GM23338 (cell line): Measurements from ENCODE around the gene CSNK1A1. TPM values are rescaled to one million over a fixed set of nuclear protein-coding genes. Genes with fewer than 3 reads are reported as not detected.

Experiments used
- ATAC-seq: fragments of 200-7000 bp; cut with Tn5 transposase; 3 replicates; pipeline ENCODE4 v1.9.1; 2020
- DNase-seq: peaks from one replicate; pipeline ENCODE4 v3.0.0-alpha.2; 2015; ENCODE audit warnings: low spot score
- H2AFZ ChIP-seq: fragments of 200-600 bp; sonication (generic); 2 replicates; pipeline ENCODE4 v1.8.0; 2016; ENCODE audit warnings: antibody characterized with exemption, mild to moderate bottlenecking, moderate library complexity
- H3F3A ChIP-seq: fragments of 200-600 bp; sonication (generic); replicated peaks from 2 replicates; pipeline ENCODE4 v1.8.0; 2017; ENCODE audit warnings: antibody characterized with exemption, mixed run types, low read depth
- H3K27ac ChIP-seq: fragments of 200-600 bp; sonication (generic); 2 replicates; pipeline ENCODE4 v1.6.1; 2016; ENCODE audit warnings: low read depth
- H3K27me3 ChIP-seq: fragments of 200-600 bp; sonication (generic); 2 replicates; pipeline ENCODE4 v1.8.0; 2016; ENCODE audit warnings: mild to moderate bottlenecking, mixed run types, moderate library complexity; ENCODE audit not compliant: insufficient read depth
- H3K36me3 ChIP-seq: fragments of 200-600 bp; sonication (generic); 2 replicates; pipeline ENCODE4 v1.8.0; 2016; ENCODE audit warnings: mild to moderate bottlenecking; ENCODE audit not compliant: insufficient read depth
- H3K4me1 ChIP-seq: fragments of 200-600 bp; sonication (generic); 2 replicates; pipeline ENCODE4 v1.8.0; 2016; ENCODE audit warnings: mild to moderate bottlenecking, moderate library complexity; ENCODE audit not compliant: insufficient read depth
- H3K4me2 ChIP-seq: fragments of 200-600 bp; sonication (generic); 2 replicates; pipeline ENCODE4 v1.7.1; 2017; ENCODE audit warnings: mixed run types
- H3K4me3 ChIP-seq: fragments of 200-600 bp; sonication (generic); 2 replicates; pipeline ENCODE4 v1.6.1; 2016; ENCODE audit warnings: mixed run types
- H3K79me2 ChIP-seq: fragments of 200-600 bp; sonication (generic); replicated peaks from 2 replicates; pipeline ENCODE4 v1.8.0; 2017; ENCODE audit warnings: mild to moderate bottlenecking; ENCODE audit not compliant: insufficient read depth
- H3K9me2 ChIP-seq: fragments of 200-600 bp; sonication (generic); 2 replicates; pipeline ENCODE4 v1.8.0; 2017; ENCODE audit not compliant: insufficient read depth
- H4K20me1 ChIP-seq: fragments of 200-600 bp; sonication (generic); replicated peaks from 2 replicates; pipeline ENCODE4 v1.8.0; 2017; ENCODE audit warnings: mild to moderate bottlenecking; ENCODE audit not compliant: insufficient read depth
- H3K27ac Mint-ChIP-seq: 2 replicates; pipeline ENCODE4 v1.8.0; 2020; ENCODE audit warnings: inconsistent platforms, mild to moderate bottlenecking, moderate library complexity, mixed read lengths
- H3K27me3 Mint-ChIP-seq: 3 replicates; pipeline ENCODE4 v1.8.0; 2022; ENCODE audit warnings: low read depth, mild to moderate bottlenecking, moderate library complexity, mixed read lengths, inconsistent platforms; ENCODE audit not compliant: insufficient read depth, poor library complexity
- H3K36me3 Mint-ChIP-seq: 3 replicates; pipeline ENCODE4 v1.8.0; 2021; ENCODE audit warnings: low read depth, mild to moderate bottlenecking, inconsistent platforms, moderate library complexity, mixed read lengths
- H3K4me1 Mint-ChIP-seq: 3 replicates; pipeline ENCODE4 v1.8.0; 2020; ENCODE audit warnings: mild to moderate bottlenecking, inconsistent platforms, mixed read lengths
- H3K4me3 Mint-ChIP-seq: 3 replicates; pipeline ENCODE4 v1.8.0; 2021; ENCODE audit warnings: moderate library complexity, mild to moderate bottlenecking, inconsistent platforms, mixed read lengths
- H3K9me3 Mint-ChIP-seq: 3 replicates; pipeline ENCODE4 v1.8.0; 2020; ENCODE audit warnings: moderate library complexity, mild to moderate bottlenecking, inconsistent platforms, mixed read lengths
- CREB1 ChIP-seq: fragments of 250-450 bp; sonication (Bioruptor Pico); IDR thresholded peaks from 2 replicates; pipeline ENCODE4 v1.5.0; 2020; ENCODE audit warnings: low read depth, mild to moderate bottlenecking, moderate library complexity
- EZH2 ChIP-seq: fragments of 200-600 bp; sonication (generic); IDR thresholded peaks from one replicate; pipeline ENCODE4 v1.8.0; 2017; ENCODE audit warnings: antibody characterized with exemption, mild to moderate bottlenecking, low read depth; ENCODE audit not compliant: unreplicated experiment
- EZH2phosphoT487 ChIP-seq: fragments of 200-600 bp; sonication (generic); IDR thresholded peaks from one replicate; pipeline ENCODE4 v1.8.1; 2018; ENCODE audit warnings: antibody characterized with exemption; ENCODE audit not compliant: unreplicated experiment
- JUNB ChIP-seq: IDR thresholded peaks from one replicate; pipeline ENCODE4 v1.6.1; 2016; ENCODE audit warnings: antibody characterized with exemption; ENCODE audit not compliant: unreplicated experiment
- NANOG ChIP-seq: IDR thresholded peaks from 2 replicates; pipeline ENCODE4 v1.6.1; 2016; ENCODE audit warnings: antibody characterized with exemption, borderline replicate concordance
- POLR2AphosphoS5 ChIP-seq: IDR thresholded peaks from 2 replicates; pipeline ENCODE4 v1.6.1; 2016; ENCODE audit warnings: antibody characterized with exemption, low read depth
- STAT1 ChIP-seq: IDR thresholded peaks from one replicate; pipeline ENCODE4 v1.6.1; 2016; ENCODE audit warnings: antibody characterized with exemption; ENCODE audit not compliant: unreplicated experiment
- ZNF114 ChIP-seq: fragments of 250-450 bp; sonication (Bioruptor Pico); IDR thresholded peaks from 2 replicates; pipeline ENCODE4 v1.5.0; 2020; ENCODE audit warnings: mild to moderate bottlenecking, moderate library complexity
- ZNF331 ChIP-seq: fragments of 250-450 bp; sonication (Bioruptor Pico); IDR thresholded peaks from 2 replicates; pipeline ENCODE4 v1.5.0; 2020; ENCODE audit warnings: low read depth, mild to moderate bottlenecking, moderate library complexity
- polyA plus RNA-seq: library from polyadenylated mRNA; unstranded; fragments of >200 nt; fragmentation: Nextera tagmentation; extraction: Ambion mirVana; gene quantifications from 2 replicates; pipeline ENCODE4 v1.2.1, GENCODE V29; 2016
- total RNA-seq: library from RNA; depleted of rRNA; stranded (reverse); fragments of >200 nt; shearing (Covaris generic); gene quantifications from 2 replicates; pipeline ENCODE4 v1.2.3, GENCODE V29; 2014
- TF ChIP-seq, protein P1 (sequence below), 2 experiments: fragments of 200-600 bp in 1 of 2; sonication (generic) in 1 of 2; conservative IDR thresholded peaks; 2 replicates each; pipeline versions ENCODE4 v1.5.1 to v1.6.1; 2016 to 2017; ENCODE audit warnings: antibody characterized with exemption in 2 of 2, low read depth in 2 of 2, mild to moderate bottlenecking in 2 of 2, moderate library complexity in 1 of 2
- TF ChIP-seq, protein P2 (sequence below): IDR thresholded peaks from one replicate; pipeline ENCODE4 v1.6.1; 2018; ENCODE audit warnings: antibody characterized with exemption; ENCODE audit not compliant: unreplicated experiment
- TF ChIP-seq, protein P3 (sequence below): fragments of 250-450 bp; sonication (Bioruptor Pico); IDR thresholded peaks from 2 replicates; pipeline ENCODE4 v1.5.0; 2020; ENCODE audit warnings: mild to moderate bottlenecking, moderate library complexity
- TF ChIP-seq, protein P4 (sequence below): IDR thresholded peaks from 2 replicates; pipeline ENCODE4 v1.6.1; 2016; ENCODE audit warnings: antibody characterized with exemption

CSNK1A1 gene
- total and polyA plus RNA-seq, 2 experiments from 2014 or later: 110 to 233 TPM

DNA sequence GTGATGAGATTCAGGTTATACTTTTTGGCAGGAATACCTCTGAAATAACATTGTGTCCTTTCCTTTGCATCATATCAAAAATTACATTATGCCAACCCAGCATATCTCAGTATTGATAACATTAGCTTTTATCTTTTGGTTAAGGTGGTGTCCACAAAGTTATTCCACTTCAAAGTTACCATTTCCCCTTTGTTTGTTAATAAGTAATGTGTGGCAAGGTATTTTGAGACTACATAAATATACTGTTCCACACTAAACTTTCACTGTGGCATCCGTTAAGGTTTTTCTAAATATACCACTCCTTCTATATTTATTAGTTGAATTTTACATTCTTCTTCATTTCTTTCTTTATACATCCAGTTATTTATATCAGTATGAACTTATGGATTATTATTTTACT is 16.0 kb upstream of the CSNK1A1 start:
- H3K36me3 Mint-ChIP-seq: no peaks in the 10 kb centered on the region
- TF ChIP-seq EZH2phosphoT487 (no peak), NANOG (no peak), JUNB (no peak), ZNF114 (CRISPR knock-in tag) (no peak), STAT1 (no peak), POLR2AphosphoS5 (no peak), ZNF331 (CRISPR knock-in tag) (no peak), EZH2 (no peak), CREB1 (CRISPR knock-in tag) (no peak)
- TF ChIP-seq, protein P1, sequence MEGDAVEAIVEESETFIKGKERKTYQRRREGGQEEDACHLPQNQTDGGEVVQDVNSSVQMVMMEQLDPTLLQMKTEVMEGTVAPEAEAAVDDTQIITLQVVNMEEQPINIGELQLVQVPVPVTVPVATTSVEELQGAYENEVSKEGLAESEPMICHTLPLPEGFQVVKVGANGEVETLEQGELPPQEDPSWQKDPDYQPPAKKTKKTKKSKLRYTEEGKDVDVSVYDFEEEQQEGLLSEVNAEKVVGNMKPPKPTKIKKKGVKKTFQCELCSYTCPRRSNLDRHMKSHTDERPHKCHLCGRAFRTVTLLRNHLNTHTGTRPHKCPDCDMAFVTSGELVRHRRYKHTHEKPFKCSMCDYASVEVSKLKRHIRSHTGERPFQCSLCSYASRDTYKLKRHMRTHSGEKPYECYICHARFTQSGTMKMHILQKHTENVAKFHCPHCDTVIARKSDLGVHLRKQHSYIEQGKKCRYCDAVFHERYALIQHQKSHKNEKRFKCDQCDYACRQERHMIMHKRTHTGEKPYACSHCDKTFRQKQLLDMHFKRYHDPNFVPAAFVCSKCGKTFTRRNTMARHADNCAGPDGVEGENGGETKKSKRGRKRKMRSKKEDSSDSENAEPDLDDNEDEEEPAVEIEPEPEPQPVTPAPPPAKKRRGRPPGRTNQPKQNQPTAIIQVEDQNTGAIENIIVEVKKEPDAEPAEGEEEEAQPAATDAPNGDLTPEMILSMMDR (conservative IDR thresholded peaks at IDR 0.05; ENCODE audit: low read depth in 2 of 2): no peak
- TF ChIP-seq, protein P2, sequence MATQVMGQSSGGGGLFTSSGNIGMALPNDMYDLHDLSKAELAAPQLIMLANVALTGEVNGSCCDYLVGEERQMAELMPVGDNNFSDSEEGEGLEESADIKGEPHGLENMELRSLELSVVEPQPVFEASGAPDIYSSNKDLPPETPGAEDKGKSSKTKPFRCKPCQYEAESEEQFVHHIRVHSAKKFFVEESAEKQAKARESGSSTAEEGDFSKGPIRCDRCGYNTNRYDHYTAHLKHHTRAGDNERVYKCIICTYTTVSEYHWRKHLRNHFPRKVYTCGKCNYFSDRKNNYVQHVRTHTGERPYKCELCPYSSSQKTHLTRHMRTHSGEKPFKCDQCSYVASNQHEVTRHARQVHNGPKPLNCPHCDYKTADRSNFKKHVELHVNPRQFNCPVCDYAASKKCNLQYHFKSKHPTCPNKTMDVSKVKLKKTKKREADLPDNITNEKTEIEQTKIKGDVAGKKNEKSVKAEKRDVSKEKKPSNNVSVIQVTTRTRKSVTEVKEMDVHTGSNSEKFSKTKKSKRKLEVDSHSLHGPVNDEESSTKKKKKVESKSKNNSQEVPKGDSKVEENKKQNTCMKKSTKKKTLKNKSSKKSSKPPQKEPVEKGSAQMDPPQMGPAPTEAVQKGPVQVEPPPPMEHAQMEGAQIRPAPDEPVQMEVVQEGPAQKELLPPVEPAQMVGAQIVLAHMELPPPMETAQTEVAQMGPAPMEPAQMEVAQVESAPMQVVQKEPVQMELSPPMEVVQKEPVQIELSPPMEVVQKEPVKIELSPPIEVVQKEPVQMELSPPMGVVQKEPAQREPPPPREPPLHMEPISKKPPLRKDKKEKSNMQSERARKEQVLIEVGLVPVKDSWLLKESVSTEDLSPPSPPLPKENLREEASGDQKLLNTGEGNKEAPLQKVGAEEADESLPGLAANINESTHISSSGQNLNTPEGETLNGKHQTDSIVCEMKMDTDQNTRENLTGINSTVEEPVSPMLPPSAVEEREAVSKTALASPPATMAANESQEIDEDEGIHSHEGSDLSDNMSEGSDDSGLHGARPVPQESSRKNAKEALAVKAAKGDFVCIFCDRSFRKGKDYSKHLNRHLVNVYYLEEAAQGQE: no peak
- TF ChIP-seq, protein P3, sequence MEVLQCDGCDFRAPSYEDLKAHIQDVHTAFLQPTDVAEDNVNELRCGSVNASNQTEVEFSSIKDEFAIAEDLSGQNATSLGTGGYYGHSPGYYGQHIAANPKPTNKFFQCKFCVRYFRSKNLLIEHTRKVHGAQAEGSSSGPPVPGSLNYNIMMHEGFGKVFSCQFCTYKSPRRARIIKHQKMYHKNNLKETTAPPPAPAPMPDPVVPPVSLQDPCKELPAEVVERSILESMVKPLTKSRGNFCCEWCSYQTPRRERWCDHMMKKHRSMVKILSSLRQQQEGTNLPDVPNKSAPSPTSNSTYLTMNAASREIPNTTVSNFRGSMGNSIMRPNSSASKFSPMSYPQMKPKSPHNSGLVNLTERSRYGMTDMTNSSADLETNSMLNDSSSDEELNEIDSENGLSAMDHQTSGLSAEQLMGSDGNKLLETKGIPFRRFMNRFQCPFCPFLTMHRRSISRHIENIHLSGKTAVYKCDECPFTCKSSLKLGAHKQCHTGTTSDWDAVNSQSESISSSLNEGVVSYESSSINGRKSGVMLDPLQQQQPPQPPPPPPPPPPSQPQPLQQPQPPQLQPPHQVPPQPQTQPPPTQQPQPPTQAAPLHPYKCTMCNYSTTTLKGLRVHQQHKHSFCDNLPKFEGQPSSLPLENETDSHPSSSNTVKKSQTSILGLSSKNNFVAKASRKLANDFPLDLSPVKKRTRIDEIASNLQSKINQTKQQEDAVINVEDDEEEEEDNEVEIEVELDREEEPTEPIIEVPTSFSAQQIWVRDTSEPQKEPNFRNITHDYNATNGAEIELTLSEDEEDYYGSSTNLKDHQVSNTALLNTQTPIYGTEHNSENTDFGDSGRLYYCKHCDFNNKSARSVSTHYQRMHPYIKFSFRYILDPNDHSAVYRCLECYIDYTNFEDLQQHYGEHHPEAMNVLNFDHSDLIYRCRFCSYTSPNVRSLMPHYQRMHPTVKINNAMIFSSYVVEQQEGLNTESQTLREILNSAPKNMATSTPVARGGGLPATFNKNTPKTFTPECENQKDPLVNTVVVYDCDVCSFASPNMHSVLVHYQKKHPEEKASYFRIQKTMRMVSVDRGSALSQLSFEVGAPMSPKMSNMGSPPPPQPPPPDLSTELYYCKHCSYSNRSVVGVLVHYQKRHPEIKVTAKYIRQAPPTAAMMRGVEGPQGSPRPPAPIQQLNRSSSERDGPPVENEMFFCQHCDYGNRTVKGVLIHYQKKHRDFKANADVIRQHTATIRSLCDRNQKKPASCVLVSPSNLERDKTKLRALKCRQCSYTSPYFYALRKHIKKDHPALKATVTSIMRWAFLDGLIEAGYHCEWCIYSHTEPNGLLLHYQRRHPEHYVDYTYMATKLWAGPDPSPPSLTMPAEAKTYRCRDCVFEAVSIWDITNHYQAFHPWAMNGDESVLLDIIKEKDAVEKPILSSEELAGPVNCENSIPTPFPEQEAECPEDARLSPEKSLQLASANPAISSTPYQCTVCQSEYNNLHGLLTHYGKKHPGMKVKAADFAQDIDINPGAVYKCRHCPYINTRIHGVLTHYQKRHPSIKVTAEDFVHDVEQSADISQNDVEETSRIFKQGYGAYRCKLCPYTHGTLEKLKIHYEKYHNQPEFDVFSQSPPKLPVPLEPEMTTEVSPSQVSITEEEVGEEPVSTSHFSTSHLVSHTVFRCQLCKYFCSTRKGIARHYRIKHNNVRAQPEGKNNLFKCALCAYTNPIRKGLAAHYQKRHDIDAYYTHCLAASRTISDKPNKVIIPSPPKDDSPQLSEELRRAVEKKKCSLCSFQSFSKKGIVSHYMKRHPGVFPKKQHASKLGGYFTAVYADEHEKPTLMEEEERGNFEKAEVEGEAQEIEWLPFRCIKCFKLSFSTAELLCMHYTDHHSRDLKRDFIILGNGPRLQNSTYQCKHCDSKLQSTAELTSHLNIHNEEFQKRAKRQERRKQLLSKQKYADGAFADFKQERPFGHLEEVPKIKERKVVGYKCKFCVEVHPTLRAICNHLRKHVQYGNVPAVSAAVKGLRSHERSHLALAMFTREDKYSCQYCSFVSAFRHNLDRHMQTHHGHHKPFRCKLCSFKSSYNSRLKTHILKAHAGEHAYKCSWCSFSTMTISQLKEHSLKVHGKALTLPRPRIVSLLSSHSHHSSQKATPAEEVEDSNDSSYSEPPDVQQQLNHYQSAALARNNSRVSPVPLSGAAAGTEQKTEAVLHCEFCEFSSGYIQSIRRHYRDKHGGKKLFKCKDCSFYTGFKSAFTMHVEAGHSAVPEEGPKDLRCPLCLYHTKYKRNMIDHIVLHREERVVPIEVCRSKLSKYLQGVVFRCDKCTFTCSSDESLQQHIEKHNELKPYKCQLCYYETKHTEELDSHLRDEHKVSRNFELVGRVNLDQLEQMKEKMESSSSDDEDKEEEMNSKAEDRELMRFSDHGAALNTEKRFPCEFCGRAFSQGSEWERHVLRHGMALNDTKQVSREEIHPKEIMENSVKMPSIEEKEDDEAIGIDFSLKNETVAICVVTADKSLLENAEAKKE (CRISPR knock-in tag): no peak
- TF ChIP-seq, protein P4, sequence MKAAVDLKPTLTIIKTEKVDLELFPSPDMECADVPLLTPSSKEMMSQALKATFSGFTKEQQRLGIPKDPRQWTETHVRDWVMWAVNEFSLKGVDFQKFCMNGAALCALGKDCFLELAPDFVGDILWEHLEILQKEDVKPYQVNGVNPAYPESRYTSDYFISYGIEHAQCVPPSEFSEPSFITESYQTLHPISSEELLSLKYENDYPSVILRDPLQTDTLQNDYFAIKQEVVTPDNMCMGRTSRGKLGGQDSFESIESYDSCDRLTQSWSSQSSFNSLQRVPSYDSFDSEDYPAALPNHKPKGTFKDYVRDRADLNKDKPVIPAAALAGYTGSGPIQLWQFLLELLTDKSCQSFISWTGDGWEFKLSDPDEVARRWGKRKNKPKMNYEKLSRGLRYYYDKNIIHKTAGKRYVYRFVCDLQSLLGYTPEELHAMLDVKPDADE: no peak
- H3K27me3 Mint-ChIP-seq: peaks cover 3% of the 10 kb centered on the region
- Histone ChIP-seq H3K27ac (no peak overlapping the region), H3K4me1 (peaks cover 13% of the 10 kb centered on the region), H3K36me3 (no peaks in the 10 kb centered on the region), H3K9me2 (no peaks in the 10 kb centered on the region), H3K4me2 (no peak overlapping the region), H3K4me3 (no peak overlapping the region), H3K27me3 (no peaks in the 10 kb centered on the region), H4K20me1 (no peaks in the 10 kb centered on the region), H3K79me2 (no peaks in the 10 kb centered on the region), H2AFZ (no peak overlapping the region), H3F3A (peaks cover 4% of the 10 kb centered on the region; the same call in 1 of the 2 replicates)
- DNase-seq: no peak
- no peak overlapping the region for H3K4me3 Mint-ChIP-seq
- no peak for ATAC-seq
- no peaks in the 10 kb centered on the region for H3K9me3 Mint-ChIP-seq
- H3K27ac Mint-ChIP-seq: no peak overlapping the region
- H3K4me1 Mint-ChIP-seq: peaks cover 20% of the 10 kb centered on the region
